Fibroblast of pulmonary artery (primary cell): ENCODE measurements around the gene CAPN7.

ENCODE experiments used
- DNase-seq: peaks from one replicate; pipeline ENCODE4 v3.0.0-alpha.2; 2010; ENCODE audit warnings: low read depth
- H3K4me3 ChIP-seq: replicated peaks from 2 replicates; pipeline ENCODE4 v1.5.1; 2011; ENCODE audit warnings: low read depth, mild to moderate bottlenecking, control low read depth, low read length, moderate library complexity
- CTCF ChIP-seq: IDR thresholded peaks from 2 replicates; pipeline ENCODE4 v1.5.1; 2011; ENCODE audit warnings: mild to moderate bottlenecking, control low read depth, low read length, inconsistent platforms; ENCODE audit errors: missing control alignments

The CAPN7 gene

GRCh38 chr3:15287565-15288330 is 81.7 kb downstream of the CAPN7 start:
- no peak overlapping the region for H3K4me3 ChIP-seq

GRCh38 chr3:15288331-15289035 is 82.4 kb downstream of the CAPN7 start:
- TF ChIP-seq CTCF, result no peak
- no peak overlapping the region for H3K4me3 ChIP-seq
- DNase-seq, result no peak

More at GRCh38 chr3:15287565-15288330, 81.7 kb downstream of the CAPN7 start:
- peak; percentile 97 for DNase-seq
- no peak for TF ChIP-seq CTCF

- no peak for TF ChIP-seq CTCF
- no peak for DNase-seq
- no peak overlapping the region for H3K4me3 ChIP-seq
Measured at GRCh38 chr3:15289661-15290060, 83.6 kb downstream of the CAPN7 start.

GRCh38 chr3:15290736-15291135 is 84.7 kb downstream of the CAPN7 start:
- TF ChIP-seq CTCF, result no peak
- no peak overlapping the region for H3K4me3 ChIP-seq
- DNase-seq, result no peak

GRCh38 chr3:15291589-15292541 is 85.8 kb downstream of the CAPN7 start:
- peak; percentile 55 for DNase-seq
- no peak overlapping the region for H3K4me3 ChIP-seq
- no peak for TF ChIP-seq CTCF

- DNase-seq, result peak; percentile 78
- H3K4me3 ChIP-seq, result no peak overlapping the region
- TF ChIP-seq CTCF, result no peak
Measured at GRCh38 chr3:15292765-15293522, 86.9 kb downstream of the CAPN7 start.
